SK-N-SH (cell line): ENCODE data around the gene STAT6. TPM values are rescaled to one million over a fixed set of nuclear protein-coding genes. Genes with fewer than 3 reads are reported as not detected.
"Not testable (repeated sequence)": the region's sequence is repeated elsewhere in the genome, so short reads cannot be mapped to it uniquely, and the experiment has no call there.

Experiments
- CTCF ChIA-PET: fragments of 300-600, 350-600 bp; formaldehyde crosslinking; extraction: SDS; loops from one replicate; lab custom pipeline; 2021; lab: Yijun Ruan, JAX
- POLR2A ChIA-PET: fragments of 350-600 bp; sonication (Branson Sonifier 250); formaldehyde crosslinking; extraction: SDS; loops from one replicate; lab custom pipeline; 2020; ENCODE audit warnings: antibody characterized with exemption, inconsistent platforms; lab: Yijun Ruan, JAX
- DNase-seq: peaks from one replicate; pipeline ENCODE4 v3.0.0; 2012
- H2AFZ ChIP-seq: fragments of 200-600 bp; sonication (generic); 2 replicates; pipeline ENCODE4 v1.8.1; 2016; ENCODE audit warnings: antibody characterized with exemption, mild to moderate bottlenecking, low read depth
- H3F3A ChIP-seq: fragments of 200-600 bp; sonication (generic); replicated peaks from 2 replicates; pipeline ENCODE3; 2016; ENCODE audit warnings: antibody characterized with exemption, mild to moderate bottlenecking; ENCODE audit not compliant: insufficient read depth
- H3K27ac ChIP-seq, 2 experiments: fragments of 200-500 bp in 1 of 2; fragments of 200-600 bp in 1 of 2; sonication (Bioruptor generic) in 1 of 2; sonication (generic), shearing (Covaris generic) in 1 of 2; 2 replicates each; pipeline versions ENCODE4 v1.5.1 to v1.6.1; 2014 to 2016; ENCODE audit warnings: low read depth in 2 of 2, inconsistent platforms in 1 of 2, low read length in 1 of 2, mild to moderate bottlenecking in 1 of 2, mixed read lengths in 1 of 2
- H3K27me3 ChIP-seq: fragments of 200-600 bp; sonication (generic), shearing (Covaris generic); 2 replicates; pipeline ENCODE4 v1.6.1; 2016; ENCODE audit warnings: mixed run types; ENCODE audit not compliant: insufficient read depth
- H3K36me3 ChIP-seq, 2 experiments: fragments of 200-500 bp in 1 of 2; fragments of 200-600 bp in 1 of 2; sonication (Bioruptor generic) in 1 of 2; sonication (generic) in 1 of 2; replicated peaks in 1 of 2; 2 replicates each; pipeline versions ENCODE3 to v1.5.1; 2014 to 2016; ENCODE audit warnings: low read length in 1 of 2, mild to moderate bottlenecking in 1 of 2; ENCODE audit not compliant: insufficient read depth in 2 of 2, control insufficient read depth in 1 of 2
- H3K4me1 ChIP-seq, 2 experiments: fragments of 200-500 bp in 1 of 2; fragments of 200-600 bp in 1 of 2; sonication (Bioruptor generic) in 1 of 2; sonication (generic), shearing (Covaris generic) in 1 of 2; 2 replicates each; pipeline versions ENCODE4 v1.5.1 to v1.6.1; 2014 to 2016; ENCODE audit warnings: low read depth in 1 of 2, low read length in 1 of 2, mixed run types in 1 of 2; ENCODE audit not compliant: insufficient read depth in 2 of 2, control insufficient read depth in 1 of 2
- H3K4me2 ChIP-seq: fragments of 200-600 bp; sonication (generic), shearing (Covaris generic); 2 replicates; pipeline ENCODE4 v1.6.1; 2017; ENCODE audit warnings: mixed run types
- H3K4me3 ChIP-seq, 2 experiments: fragments of 200-500 bp in 1 of 2; fragments of 200-600 bp in 1 of 2; sonication (Bioruptor generic) in 1 of 2; sonication (generic), shearing (Covaris generic) in 1 of 2; 2 replicates each; pipeline versions ENCODE4 v1.5.1 to v1.8.1; 2014 to 2016; ENCODE audit warnings: low read depth in 2 of 2, inconsistent platforms in 1 of 2, low read length in 1 of 2, mild to moderate bottlenecking in 1 of 2, mixed read lengths in 1 of 2, moderate library complexity in 1 of 2
- H3K79me2 ChIP-seq: fragments of 200-600 bp; sonication (generic); 2 replicates; pipeline ENCODE4 v1.8.1; 2017; ENCODE audit warnings: mild to moderate bottlenecking; ENCODE audit not compliant: insufficient read depth
- H3K9ac ChIP-seq: fragments of 200-600 bp; sonication (generic); 2 replicates; pipeline ENCODE4 v1.6.1; 2017; ENCODE audit warnings: mixed run types
- H3K9me2 ChIP-seq: fragments of 200-600 bp; sonication (generic); 2 replicates; pipeline ENCODE4 v1.6.1; 2017; ENCODE audit warnings: mixed run types
- H3K9me3 ChIP-seq: fragments of 200-600 bp; sonication (generic); 2 replicates; pipeline ENCODE4 v1.6.1; 2017; ENCODE audit warnings: mixed run types, mild to moderate bottlenecking, moderate library complexity
- H4K20me1 ChIP-seq: fragments of 200-600 bp; sonication (generic); 2 replicates; pipeline ENCODE4 v1.6.1; 2017; ENCODE audit warnings: mild to moderate bottlenecking, mixed run types; ENCODE audit not compliant: insufficient read depth
- CTCF ChIP-seq: fragments of 200-600 bp; sonication (generic); IDR thresholded peaks from 2 replicates; pipeline ENCODE4 v1.6.1; 2017; ENCODE audit warnings: antibody characterized with exemption, mild to moderate bottlenecking, moderate library complexity
- ELF1 ChIP-seq: IDR thresholded peaks from 2 replicates; pipeline ENCODE4 v1.4.0; 2012
- EP300 ChIP-seq, 2 experiments: IDR thresholded peaks; 2 replicates each; pipeline versions ENCODE4 v1.4.0 to v1.6.1; 2012; ENCODE audit warnings: borderline replicate concordance in 1 of 2, low read depth in 1 of 2, low read length in 1 of 2
- FOSL2 ChIP-seq: IDR thresholded peaks from 2 replicates; pipeline ENCODE4 v1.4.0; 2012; ENCODE audit warnings: low read depth, mild to moderate bottlenecking, moderate library complexity, borderline replicate concordance
- FOXJ3 ChIP-seq: sonication (generic); formaldehyde crosslinking; IDR thresholded peaks from 2 replicates; pipeline ENCODE4 v1.5.1; 2020; ENCODE audit warnings: mild to moderate bottlenecking, missing genetic modification reagents
- GABPA ChIP-seq: IDR thresholded peaks from 2 replicates; pipeline ENCODE4 v1.4.0; 2012; ENCODE audit warnings: low read depth, mild to moderate bottlenecking
- NRF1 ChIP-seq: IDR thresholded peaks from 2 replicates; pipeline ENCODE4 v1.6.1; 2012; ENCODE audit warnings: low read depth, mild to moderate bottlenecking, low read length
- POLR2AphosphoS5 ChIP-seq: IDR thresholded peaks from 2 replicates; pipeline ENCODE4 v1.6.1; 2012; ENCODE audit warnings: low read depth, low read length
- RAD21 ChIP-seq: IDR thresholded peaks from 2 replicates; pipeline ENCODE4 v1.6.1; 2012; ENCODE audit warnings: mild to moderate bottlenecking, low read length
- RXRA ChIP-seq: IDR thresholded peaks from 2 replicates; pipeline ENCODE4 v1.4.0; 2012; ENCODE audit warnings: low read depth, mild to moderate bottlenecking, borderline replicate concordance
- SIN3A ChIP-seq: IDR thresholded peaks from 2 replicates; pipeline ENCODE4 v1.6.1; 2012; ENCODE audit warnings: low read depth, mild to moderate bottlenecking, low read length, moderate library complexity, borderline replicate concordance
- TCF12 ChIP-seq: IDR thresholded peaks from 2 replicates; pipeline ENCODE4 v1.4.0; 2012
- ZBTB33 ChIP-seq: IDR thresholded peaks from 2 replicates; pipeline ENCODE4 v1.4.0; 2012; ENCODE audit warnings: low read depth, borderline replicate concordance
- WGBS: methylation state at CpG from one replicate; pipeline ENCODE4 v1.1.6; 2017; ENCODE audit warnings: low lambda C conversion rate; 5-methylcytosine and 5-hydroxymethylcytosine counted together
- polyA plus RNA-seq, 3 experiments: library from polyadenylated mRNA; depleted of rRNA; stranded (reverse); fragments of >200 nt; gene quantifications; 2 replicates each; pipeline ENCODE4 v1.2.3, GENCODE V29; 2012

The STAT6 gene
- polyA plus RNA-seq, 1 of the 3 experiments (the other 2 are of a cell fraction): 0.15 TPM

- TF ChIP-seq RAD21 (no peak), FOSL2 (no peak), TCF12 (no peak), ZBTB33 (no peak), NRF1 (no peak), CTCF (no peak), POLR2AphosphoS5 (no peak), SIN3A (no peak), EP300 (IDR thresholded peaks at IDR 0.05; ENCODE audit: borderline replicate concordance in 1 of 2, low read depth in 1 of 2, low read length in 1 of 2) (no peak), FOXJ3 (CRISPR knock-in tag) (no peak)
Measured at GRCh38 chr12:57123813-57124212, 12.7 kb upstream of the STAT6 start (continued).

- not testable (repeated sequence) for DNase-seq, H2AFZ ChIP-seq, H3K36me3 ChIP-seq, H3K9me2 ChIP-seq, H3K9ac ChIP-seq, H3K27me3 ChIP-seq, H4K20me1 ChIP-seq, H3K4me3 ChIP-seq, H3K79me2 ChIP-seq, H3K4me1 ChIP-seq, H3K9me3 ChIP-seq, H3K27ac ChIP-seq, H3F3A ChIP-seq, H3K4me2 ChIP-seq
- POLR2A ChIA-PET: interaction anchor here (0.6 kb wide), 1 partner anchor 156 kb away, joined by 5 read pairs; no protein-coding TSS in a partner anchor
- CTCF ChIA-PET: interaction anchor here (0.9 to 23.5 kb wide), 8 partner anchors 9 to 119 kb away, joined by 3 to 643 read pairs (median 8); no protein-coding TSS in a partner anchor
- WGBS: 84% methylated on average over 11 of the region's 11 CpGs
Measured at GRCh38 chr12:57120718-57121117, 9.6 kb upstream of the STAT6 start.

GRCh38 chr12:57119294-57120085 is 8.3 kb upstream of the STAT6 start:
- no peaks in the 10 kb centered on the region for H3K9me2 ChIP-seq
- no peak for DNase-seq
- H4K20me1 ChIP-seq: no peaks in the 10 kb centered on the region
- no peak overlapping the region for H3K9ac ChIP-seq
- 85% methylated on average over 5 of the region's 5 CpGs for WGBS
- H3F3A ChIP-seq: no peaks in the 10 kb centered on the region
- POLR2A ChIA-PET: no interaction called here
- H3K27me3 ChIP-seq: no peaks in the 10 kb centered on the region
- no peak overlapping the region for H3K4me2 ChIP-seq
- H3K79me2 ChIP-seq: no peaks in the 10 kb centered on the region
- no peaks in the 10 kb centered on the region for H3K36me3 ChIP-seq
- H3K9me3 ChIP-seq: no peaks in the 10 kb centered on the region
- no peak overlapping the region for H3K27ac ChIP-seq
- no peaks in the 10 kb centered on the region for H3K4me1 ChIP-seq
- CTCF ChIA-PET: interaction anchor here (0.9 to 23.5 kb wide), 9 partner anchors 7 to 118 kb away, joined by 3 to 643 read pairs (median 9); no protein-coding TSS in a partner anchor
- H3K4me3 ChIP-seq: no peak overlapping the region
- H2AFZ ChIP-seq: no peak overlapping the region
- no peak for TF ChIP-seq FOXJ3 (CRISPR knock-in tag)
- TF ChIP-seq ZBTB33: no peak
- no peak for TF ChIP-seq RXRA
- TF ChIP-seq CTCF: no peak
- TF ChIP-seq GABPA: no peak
- no peak for TF ChIP-seq ELF1
- TF ChIP-seq, all 33 proteins: peak for 0
